Duodenal mucosa (tissue), 2 donors: ENCODE data around the gene ZFP42.
"Not testable (repeated sequence)": the region's sequence is repeated elsewhere in the genome, so short reads cannot be mapped to it uniquely, and the experiment has no call there.

ENCODE experiments used
- H3K27ac ChIP-seq: one replicate; pipeline ENCODE4 v1.7.0; 2013; ENCODE audit warnings: low read depth, low read length
- H3K27me3 ChIP-seq, 2 donors: one replicate each; pipeline ENCODE4 v1.7.0; 2013; ENCODE audit warnings: low read length in 2 of 2, control low read depth in 1 of 2; ENCODE audit not compliant: insufficient read depth in 2 of 2, control insufficient read depth in 1 of 2
- H3K36me3 ChIP-seq, 2 donors: one replicate each; pipeline ENCODE4 v1.7.0; 2013; ENCODE audit warnings: low read length in 2 of 2, control low read depth in 1 of 2; ENCODE audit not compliant: insufficient read depth in 2 of 2, control insufficient read depth in 1 of 2
- H3K4me1 ChIP-seq, 2 donors: one replicate each; pipeline ENCODE4 v1.7.0; 2013; ENCODE audit warnings: low read length in 2 of 2, control low read depth in 1 of 2; ENCODE audit not compliant: insufficient read depth in 2 of 2, control insufficient read depth in 1 of 2
- H3K4me3 ChIP-seq, 2 donors: one replicate each; pipeline ENCODE4 v1.7.0; 2013; ENCODE audit warnings: low read length in 2 of 2, low read depth in 1 of 2
- H3K9ac ChIP-seq, 2 donors: one replicate each; pipeline ENCODE4 v1.7.0; 2013; ENCODE audit warnings: low read length in 2 of 2, low read depth in 1 of 2
- H3K9me3 ChIP-seq, 2 donors: one replicate each; pipeline ENCODE4 v1.7.0; 2013; ENCODE audit warnings: low read length in 2 of 2, control low read depth in 1 of 2; ENCODE audit not compliant: control insufficient read depth in 1 of 2

ZFP42 gene

DNA sequence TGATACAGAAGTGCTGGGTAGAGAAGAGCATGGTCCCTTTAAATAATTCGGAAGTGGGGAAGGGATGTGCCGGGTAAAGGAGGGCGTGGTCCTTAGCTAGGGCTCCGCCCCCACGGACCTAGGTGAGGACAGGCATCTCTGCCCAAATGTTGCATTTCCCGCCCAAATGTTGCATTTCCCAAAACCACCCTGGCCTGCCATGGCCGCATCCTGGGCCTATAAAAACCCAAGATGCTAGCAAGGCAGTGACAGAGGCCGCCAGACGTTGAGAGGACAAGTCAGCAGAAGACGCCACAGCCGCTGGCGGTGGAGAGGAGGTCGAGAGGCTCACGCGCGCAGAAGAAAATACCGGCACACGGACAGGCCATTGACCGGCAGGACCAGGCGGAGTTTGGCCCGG, 46.1 kb downstream of the ZFP42 start:
- no peak overlapping the region for H3K9ac ChIP-seq
- H3K27me3 ChIP-seq: no peaks in the 10 kb centered on the region
- H3K36me3 ChIP-seq: no peaks in the 10 kb centered on the region
- H3K27ac ChIP-seq: no peak overlapping the region
- peaks cover 0 to 11% of the 10 kb centered on the region in 2 donors for H3K9me3 ChIP-seq
- H3K4me1 ChIP-seq: no peaks in the 10 kb centered on the region
- no peak overlapping the region for H3K4me3 ChIP-seq

DNA sequence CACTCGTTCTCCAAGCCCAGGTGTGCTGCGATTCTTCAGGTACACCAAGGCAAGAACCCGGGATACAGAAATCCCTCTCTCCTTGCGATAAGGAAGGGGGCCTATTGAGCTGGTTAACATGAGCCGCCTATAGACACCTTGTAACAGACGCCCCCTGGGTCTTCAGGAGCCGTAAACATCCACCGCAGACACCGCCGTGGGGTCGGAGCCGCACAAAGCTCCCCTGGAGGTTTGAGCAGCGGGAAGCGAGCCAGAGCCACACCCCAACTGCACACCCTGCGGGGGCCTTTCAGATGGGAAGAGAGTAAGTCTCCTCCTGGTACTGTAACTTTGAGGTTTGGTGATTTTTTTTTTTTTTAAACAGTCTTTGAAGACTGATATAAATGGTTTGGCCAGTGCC, 46.6 kb downstream of the ZFP42 start:
- peaks cover 0 to 11% of the 10 kb centered on the region in 2 donors for H3K9me3 ChIP-seq
- no peaks in the 10 kb centered on the region for H3K4me1 ChIP-seq
- H3K9ac ChIP-seq: no peak overlapping the region
- no peaks in the 10 kb centered on the region for H3K36me3 ChIP-seq
- no peak overlapping the region for H3K4me3 ChIP-seq
- H3K27me3 ChIP-seq: no peaks in the 10 kb centered on the region
- H3K27ac ChIP-seq: no peak overlapping the region

DNA sequence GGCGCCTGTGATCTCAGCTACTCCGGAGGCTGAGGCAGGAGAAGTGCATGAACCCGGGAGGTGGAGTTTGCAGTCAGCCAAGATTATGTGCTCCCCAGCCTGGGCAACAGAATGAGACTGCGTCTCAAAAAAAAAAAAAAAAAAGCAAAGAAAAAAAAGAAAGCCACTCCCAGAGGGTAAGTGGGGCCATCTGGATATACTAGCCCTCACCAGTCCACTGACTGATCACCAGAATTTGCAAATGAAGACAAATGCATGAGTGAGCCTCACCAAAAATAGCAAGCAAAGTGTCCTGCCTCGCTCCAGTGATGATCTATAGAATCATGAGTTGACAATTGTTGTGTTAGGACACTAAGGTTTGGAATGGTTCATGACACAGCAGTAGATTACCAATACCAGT, 47.6 kb downstream of the ZFP42 start:
- Histone ChIP-seq H3K36me3 (no peaks in the 10 kb centered on the region), H3K4me3 (no peak overlapping the region), H3K9ac (no peak overlapping the region), H3K27me3 (no peaks in the 10 kb centered on the region), H3K27ac (no peak overlapping the region), H3K9me3 (peaks cover 0 to 11% of the 10 kb centered on the region in 2 donors), H3K4me1 (no peaks in the 10 kb centered on the region)

DNA sequence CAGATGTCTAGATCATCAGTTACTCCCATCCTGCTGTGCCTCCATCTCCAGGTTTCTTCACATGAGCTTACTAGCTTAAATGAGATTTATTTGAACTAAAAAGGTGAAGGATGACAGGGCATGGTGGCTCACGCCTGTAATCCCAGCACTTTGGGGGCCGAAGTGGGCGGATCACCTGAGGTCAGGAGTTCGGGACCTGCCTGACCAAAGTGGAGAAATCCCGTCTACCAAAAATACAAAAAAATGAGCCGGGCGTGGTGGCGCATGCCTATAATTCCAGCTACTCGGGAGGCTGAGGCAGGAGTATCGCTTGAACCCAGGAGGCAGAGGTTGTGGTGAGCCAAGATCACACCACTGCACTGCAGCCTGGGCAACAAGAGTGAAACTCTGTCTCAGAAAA, 49.9 kb downstream of the ZFP42 start:
- not testable (repeated sequence) for H3K9ac ChIP-seq, H3K4me3 ChIP-seq, H3K4me1 ChIP-seq, H3K27me3 ChIP-seq, H3K27ac ChIP-seq, H3K36me3 ChIP-seq
- peaks cover 0 to 11% of the 10 kb centered on the region in 2 donors for H3K9me3 ChIP-seq

DNA sequence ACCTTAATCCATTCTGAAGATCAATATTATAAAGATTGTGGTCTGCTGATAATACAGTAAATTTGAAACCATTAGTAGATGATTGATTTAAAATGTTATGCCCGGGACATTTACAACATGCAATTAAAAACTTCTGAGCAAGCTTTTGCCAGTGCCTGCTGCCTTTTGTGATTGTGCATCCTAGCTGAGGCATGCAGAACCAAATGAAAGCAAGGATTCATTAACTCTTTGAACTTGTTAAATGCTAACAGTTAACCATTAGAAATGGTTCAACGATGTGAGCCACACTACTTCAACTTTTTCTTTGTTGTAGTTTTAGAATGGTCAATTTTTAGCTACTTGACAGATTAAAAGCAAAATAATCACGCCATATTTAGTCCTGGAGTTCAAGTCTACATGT, 51.1 kb downstream of the ZFP42 start:
- H3K27ac ChIP-seq: no peak overlapping the region
- no peaks in the 10 kb centered on the region for H3K4me1 ChIP-seq
- no peaks in the 10 kb centered on the region for H3K27me3 ChIP-seq
- no peaks in the 10 kb centered on the region for H3K36me3 ChIP-seq
- H3K4me3 ChIP-seq: no peak overlapping the region
- H3K9ac ChIP-seq: no peak overlapping the region
- H3K9me3 ChIP-seq: peaks cover 0 to 9% of the 10 kb centered on the region in 2 donors

DNA sequence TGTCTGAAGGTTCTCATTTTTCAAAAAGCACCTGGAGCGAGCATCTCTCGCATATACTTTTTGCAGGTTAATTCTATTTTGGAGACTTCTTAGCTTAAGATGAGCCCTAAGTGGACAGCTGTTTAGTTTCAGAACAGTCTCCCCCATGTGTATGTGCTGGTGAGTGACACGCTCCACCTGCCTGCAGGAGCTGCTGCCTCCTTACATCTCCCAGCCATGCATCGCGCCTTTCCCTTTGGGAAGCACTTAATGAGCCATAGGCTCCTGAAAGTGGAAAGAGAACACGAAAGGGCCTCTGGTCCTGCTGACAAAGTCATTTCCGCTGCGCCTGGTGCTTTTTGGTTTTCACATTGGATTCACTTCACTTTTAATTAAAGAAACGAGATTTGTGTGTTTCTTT, 57.7 kb downstream of the ZFP42 start:
- Histone ChIP-seq H3K9ac (no peak overlapping the region), H3K4me1 (no peaks in the 10 kb centered on the region), H3K4me3 (no peak overlapping the region), H3K27me3 (no peaks in the 10 kb centered on the region), H3K36me3 (no peaks in the 10 kb centered on the region), H3K27ac (no peak overlapping the region), H3K9me3 (no peaks in the 10 kb centered on the region)
